ENCODE measurements around the gene ARHGEF11.

ARHGEF11 gene

GRCh38 chr1:156906206-156906906 lies 139.2 kb downstream of the ARHGEF11 start:
- no peak for DNase-seq

- no peak for DNase-seq
These were observed 139.9 kb downstream of the ARHGEF11 start for GRCh38 chr1:156905651-156906050.

- no peak for DNase-seq
These were observed 140.4 kb downstream of the ARHGEF11 start for GRCh38 chr1:156905176-156905575.

- DNase-seq = no peak
These were observed 141.2 kb downstream of the ARHGEF11 start for GRCh38 chr1:156904187-156904959.

- no peak for DNase-seq
These were observed 142.0 kb downstream of the ARHGEF11 start for GRCh38 chr1:156903328-156904091.

- DNase-seq = no peak
These were observed 143.3 kb downstream of the ARHGEF11 start for GRCh38 chr1:156901966-156902915.

- DNase-seq = no peak
These were observed 144.0 kb downstream of the ARHGEF11 start for GRCh38 chr1:156901590-156901900.

GRCh38 chr1:156900896-156901589 lies 144.5 kb downstream of the ARHGEF11 start:
- DNase-seq = no peak

GRCh38 chr1:156899956-156900718 lies 145.4 kb downstream of the ARHGEF11 start:
- no peak for DNase-seq

- no peak for DNase-seq
These were observed 146.4 kb downstream of the ARHGEF11 start for GRCh38 chr1:156898971-156899664.

GRCh38 chr1:156898161-156898566 lies 147.4 kb downstream of the ARHGEF11 start:
- DNase-seq = no peak

- no peak for DNase-seq
These were observed 148.3 kb downstream of the ARHGEF11 start for GRCh38 chr1:156897078-156897825.

- no peak for DNase-seq
These were observed 149.0 kb downstream of the ARHGEF11 start for GRCh38 chr1:156896490-156897033.

GRCh38 chr1:156895927-156896326 lies 149.6 kb downstream of the ARHGEF11 start:
- DNase-seq = no peak

- no peak for DNase-seq
These were observed 150.1 kb downstream of the ARHGEF11 start for GRCh38 chr1:156895455-156895812.

- DNase-seq = no peak
These were observed 150.7 kb downstream of the ARHGEF11 start for GRCh38 chr1:156894711-156895454.

GRCh38 chr1:156894001-156894400 lies 151.5 kb downstream of the ARHGEF11 start:
- no peak for DNase-seq

GRCh38 chr1:156893048-156893953 lies 152.2 kb downstream of the ARHGEF11 start, which contains the start of gene PEAR1:
PEAR1 (plus strand) TSS chr1:156893718; CDS start chr1:156903927, 10,209 bp downstream.
- DNase-seq = no peak
